Gastroesophageal sphincter (tissue), 4 donors: Measurements from ENCODE around the gene NUBPL. TPM values are rescaled to one million over a fixed set of nuclear protein-coding genes. Genes with fewer than 3 reads are reported as not detected.

Experiments
- ATAC-seq: fragments of 150-250 bp; one replicate; pipeline ENCODE4 v1.9.1; 2016; ENCODE audit warnings: mild to moderate bottlenecking, moderate library complexity
- H3K27ac ChIP-seq, 4 donors: fragments of 200-600 bp; sonication (generic) in 3 of 4; 1 replicate in 3 of 4; 2 replicates in 1 of 4; pipeline ENCODE4 v1.5.1; 2016 to 2019
- H3K27me3 ChIP-seq: fragments of 200-600 bp; sonication (generic); one replicate; pipeline ENCODE4 v1.5.1; 2019
- H3K36me3 ChIP-seq, 2 donors: fragments of 200-600 bp; sonication (generic); one replicate each; pipeline ENCODE4 v1.5.1; 2019; ENCODE audit warnings: control low read depth in 1 of 2
- H3K4me1 ChIP-seq, 3 donors: fragments of 200-600 bp; sonication (generic); 1 replicate in 2 of 3; 2 replicates in 1 of 3; pipeline ENCODE4 v1.5.1; 2016 to 2019; ENCODE audit warnings: control low read depth in 2 of 3
- H3K4me3 ChIP-seq, 2 donors: fragments of 200-600 bp; sonication (generic); one replicate each; pipeline ENCODE4 v1.5.1; 2019; ENCODE audit warnings: mild to moderate bottlenecking in 1 of 2, moderate library complexity in 1 of 2
- H3K9me3 ChIP-seq, 3 donors: fragments of 200-600 bp; sonication (generic); one replicate each; pipeline ENCODE4 v1.5.1; 2017 to 2019; ENCODE audit warnings: control low read depth in 2 of 3
- CTCF ChIP-seq, 4 experiments: fragments of 200-600 bp in 2 of 4; fragments of 450-650 bp in 2 of 4; sonication (generic) in 1 of 4; IDR thresholded peaks; one replicate each; pipeline ENCODE4 v1.5.1; 2017 to 2019; ENCODE audit warnings: antibody characterized with exemption in 4 of 4, mild to moderate bottlenecking in 2 of 4, moderate library complexity in 2 of 4
- EP300 ChIP-seq: sonication (generic); formaldehyde crosslinking; IDR thresholded peaks from one replicate; pipeline ENCODE4 v1.6.1; 2017; ENCODE audit warnings: antibody characterized with exemption, mild to moderate bottlenecking
- POLR2A ChIP-seq, 2 donors: fragments of 450-650 bp; IDR thresholded peaks; one replicate each; pipeline ENCODE4 v1.6.1; 2017; ENCODE audit warnings: antibody characterized with exemption in 2 of 2, mild to moderate bottlenecking in 2 of 2, moderate library complexity in 1 of 2
- POLR2AphosphoS5 ChIP-seq: sonication (generic); formaldehyde crosslinking; IDR thresholded peaks from one replicate; pipeline ENCODE4 v1.6.1; 2017; ENCODE audit warnings: antibody characterized with exemption
- WGBS, 2 donors: methylation state at CpG; one replicate each; pipeline ENCODE4 v1.1.5; 2018; ENCODE audit warnings: low coverage in 1 of 2; 5-methylcytosine and 5-hydroxymethylcytosine counted together
- total RNA-seq, 4 donors: library from RNA; depleted of rRNA; stranded (reverse); fragments of >200 nt; gene quantifications; one replicate each; pipeline ENCODE4 v1.1.0, GENCODE V29; 2016

The NUBPL gene
- total RNA-seq, 4 donors from 2014 or later: 8.1 to 24.3 (median 14.5) TPM

- no peak for ATAC-seq
- Histone ChIP-seq H3K4me3 (no peak overlapping the region), H3K9me3 (no peaks in the 10 kb centered on the region), H3K36me3 (no peaks in the 10 kb centered on the region), H3K27ac (no peak overlapping the region), H3K27me3 (no peaks in the 10 kb centered on the region), H3K4me1 (peaks cover 0 to 24% (median 3%) of the 10 kb centered on the region in 3 donors)
- TF ChIP-seq EP300: no peak
- TF ChIP-seq POLR2AphosphoS5: no peak
- no peak for TF ChIP-seq CTCF (IDR thresholded peaks at IDR 0.05)
- 91 to 100% methylated on average over 2 of the region's 2 CpGs for WGBS, 2 donors
Observed at GRCh38 chr14:31572955-31573354, 11.8 kb downstream of the NUBPL start.

- no peak overlapping the region for H3K27ac ChIP-seq
- H3K9me3 ChIP-seq: no peaks in the 10 kb centered on the region
- no peaks in the 10 kb centered on the region for H3K36me3 ChIP-seq
- WGBS, 2 donors: 89% methylated on average over 1 of the region's 1 CpG; no CpG with 5 or more reads in 1 of the 2 donors
- TF ChIP-seq EP300 (no peak), CTCF (IDR thresholded peaks at IDR 0.05) (no peak)
- ATAC-seq: no peak
- no peaks in the 10 kb centered on the region for H3K27me3 ChIP-seq
- H3K4me1 ChIP-seq: peaks cover 4 to 29% (median 7%) of the 10 kb centered on the region in 3 donors
- no peak overlapping the region for H3K4me3 ChIP-seq
Observed at GRCh38 chr14:31576949-31577348, 15.7 kb downstream of the NUBPL start.

- ATAC-seq: peak; percentile 55
- no peaks in the 10 kb centered on the region for H3K27me3 ChIP-seq
- H3K9me3 ChIP-seq: no peaks in the 10 kb centered on the region
- 17 to 35% methylated on average over 3 of the region's 3 CpGs for WGBS, 2 donors
- H3K4me3 ChIP-seq: no peak overlapping the region
- TF ChIP-seq POLR2AphosphoS5 (peak; percentile 21), CTCF (IDR thresholded peaks at IDR 0.05) (no peak)
- H3K4me1 ChIP-seq: peaks cover 6 to 42% (median 7%) of the 10 kb centered on the region in 3 donors
- peak overlapping the region in 3 of 4 donors; percentile 36 to 65 (median 47) for H3K27ac ChIP-seq
- no peaks in the 10 kb centered on the region for H3K36me3 ChIP-seq
Observed at GRCh38 chr14:31578266-31578665, 17.1 kb downstream of the NUBPL start.

- H3K27me3 ChIP-seq: no peaks in the 10 kb centered on the region
- no peak for ATAC-seq
- WGBS, 2 donors: 36 to 42% methylated on average over 7 of the region's 7 CpGs
- H3K36me3 ChIP-seq: no peaks in the 10 kb centered on the region
- TF ChIP-seq CTCF (IDR thresholded peaks at IDR 0.05) (no peak), POLR2AphosphoS5 (no peak), POLR2A (IDR thresholded peaks at IDR 0.05) (no peak), EP300 (no peak)
- no peak overlapping the region for H3K4me3 ChIP-seq
- peaks cover 6 to 44% (median 7%) of the 10 kb centered on the region in 3 donors for H3K4me1 ChIP-seq
- no peaks in the 10 kb centered on the region for H3K9me3 ChIP-seq
- H3K27ac ChIP-seq: peak overlapping the region; percentile 12 to 65 (median 42)
Observed at GRCh38 chr14:31578792-31579501, 17.7 kb downstream of the NUBPL start.

- 94 to 100% methylated on average over 2 to 3 of the region's 3 CpGs for WGBS, 2 donors
- Histone ChIP-seq H3K36me3 (no peaks in the 10 kb centered on the region), H3K27me3 (no peaks in the 10 kb centered on the region), H3K4me1 (peaks cover 6 to 44% (median 7%) of the 10 kb centered on the region in 3 donors), H3K9me3 (no peaks in the 10 kb centered on the region), H3K4me3 (no peak overlapping the region), H3K27ac (no peak overlapping the region)
- TF ChIP-seq POLR2A (IDR thresholded peaks at IDR 0.05) (no peak), POLR2AphosphoS5 (no peak), EP300 (no peak)
- no peak for ATAC-seq
Observed at GRCh38 chr14:31580234-31580633, 19.0 kb downstream of the NUBPL start.
